Left hindlimb (tissue), 1 donor: ENCODE results near the gene DTX2.
"Not testable (repeated sequence)": the region's sequence is repeated elsewhere in the genome, so short reads cannot be mapped to it uniquely, and the experiment has no call there.

Experiments
- DNase-seq: peaks from one replicate; pipeline ENCODE4 v3.0.0-alpha.2; 2018

DTX2 gene

DNA sequence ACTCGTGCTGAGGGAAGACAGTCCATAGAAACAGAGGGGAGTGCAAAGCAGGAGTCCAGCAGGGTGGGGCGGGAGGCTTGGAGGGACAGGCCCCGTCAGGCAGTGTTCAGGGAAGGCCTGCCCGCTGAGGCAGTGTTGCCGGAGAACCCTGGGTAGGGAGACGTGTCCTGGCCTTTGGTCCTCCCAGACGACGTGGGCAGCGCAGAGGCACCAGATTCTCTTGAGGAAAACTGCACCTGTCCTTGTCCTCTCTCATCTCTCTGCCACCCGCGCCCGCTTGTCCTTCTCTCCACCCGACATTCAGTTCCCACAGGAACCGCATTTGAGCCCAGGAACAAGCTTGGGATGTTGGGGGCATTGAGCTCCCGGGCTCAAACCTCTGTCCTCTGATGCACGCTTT, 34.2 kb downstream of the DTX2 start:
- DNase-seq, result not testable (repeated sequence)

DNA sequence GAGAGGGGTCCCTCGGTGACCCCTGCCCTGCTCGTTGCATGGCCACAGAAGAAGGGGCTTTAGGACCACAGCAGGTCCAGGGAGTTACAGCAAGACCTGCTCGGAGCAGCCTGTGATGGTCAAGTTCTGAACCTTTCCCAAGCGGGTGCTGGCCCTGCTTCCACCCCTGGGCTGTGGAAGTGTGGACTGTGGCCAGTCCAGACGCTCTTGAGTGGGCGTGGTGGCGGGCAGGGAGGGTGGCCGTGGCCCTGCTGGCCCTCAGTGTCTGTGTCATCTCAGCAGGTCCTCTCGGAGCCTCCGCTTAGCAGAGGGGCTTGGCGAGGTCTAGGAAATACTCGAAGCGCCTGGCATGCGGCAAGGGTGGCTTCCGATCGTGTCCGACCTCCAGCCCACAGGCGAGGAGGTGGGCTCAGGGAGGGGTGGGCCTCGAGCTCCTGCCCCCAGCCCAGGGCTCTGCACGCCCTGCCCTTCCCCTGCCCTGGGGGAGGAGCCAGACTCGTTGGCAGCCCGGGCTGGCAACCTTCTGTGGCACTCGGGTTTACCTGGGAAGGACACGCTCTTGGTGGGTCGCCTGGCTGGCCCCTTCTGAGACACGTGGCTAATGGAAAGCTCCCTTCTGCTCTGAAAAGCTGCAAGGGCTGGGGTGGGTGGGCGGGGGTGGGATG, 36.5 kb downstream of the DTX2 start:
- not testable (repeated sequence) for DNase-seq

DNA sequence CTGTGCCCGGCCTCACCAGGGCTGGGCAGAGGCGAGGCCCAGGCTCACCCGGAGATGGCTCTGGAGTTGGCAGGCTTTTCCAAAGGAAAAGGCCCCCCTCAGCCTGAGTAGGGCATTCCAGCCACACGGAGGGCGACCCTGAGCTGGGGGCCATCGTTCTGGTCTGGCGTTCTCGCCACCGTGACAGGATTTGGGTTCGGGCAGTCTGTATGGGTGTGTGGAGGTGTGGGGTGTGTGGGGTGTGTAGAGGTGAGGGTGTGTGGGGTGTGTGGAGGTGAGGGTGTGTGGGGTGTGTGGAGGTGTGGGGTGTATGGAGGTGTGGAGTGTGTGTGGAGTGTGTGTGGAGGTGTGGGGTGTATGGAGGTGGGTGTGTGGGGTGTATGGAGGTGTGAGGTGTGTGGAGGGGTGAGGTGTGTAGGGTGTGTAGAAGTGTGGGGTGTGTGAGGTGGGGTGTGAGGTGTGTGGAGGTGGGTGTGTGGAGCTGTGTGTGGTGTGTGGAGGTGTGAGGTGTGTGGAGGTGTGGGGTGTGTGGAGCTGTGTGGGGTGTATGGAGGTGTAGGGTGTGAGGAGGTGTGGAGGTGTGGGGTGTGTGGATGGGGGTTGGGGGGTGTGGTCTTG, 37.2 kb downstream of the DTX2 start:
- not testable (repeated sequence) for DNase-seq

GRCh38 chr7:76499201-76499923, 37.9 kb downstream of the DTX2 start:
- DNase-seq, result not testable (repeated sequence)

DNA sequence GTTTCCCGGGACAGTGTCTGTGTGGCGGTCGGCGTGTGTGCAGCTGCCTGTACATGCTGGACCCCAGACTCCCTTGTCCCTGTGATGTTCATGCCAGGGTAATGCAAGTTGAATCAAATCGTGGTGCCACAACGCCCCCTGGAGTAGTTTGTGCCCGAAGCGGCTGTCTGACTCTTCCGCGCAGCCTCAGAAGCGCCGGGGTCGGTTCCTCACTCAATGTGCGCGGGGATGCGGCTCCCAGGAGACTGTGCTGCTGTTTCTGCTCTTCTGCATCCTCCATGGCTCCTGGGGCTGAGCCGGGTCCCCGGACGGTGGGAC, 38.4 kb downstream of the DTX2 start:
- not testable (repeated sequence) for DNase-seq

GRCh38 chr7:76502224-76502623, 40.7 kb downstream of the DTX2 start:
- peak; percentile 17 for DNase-seq

DNA sequence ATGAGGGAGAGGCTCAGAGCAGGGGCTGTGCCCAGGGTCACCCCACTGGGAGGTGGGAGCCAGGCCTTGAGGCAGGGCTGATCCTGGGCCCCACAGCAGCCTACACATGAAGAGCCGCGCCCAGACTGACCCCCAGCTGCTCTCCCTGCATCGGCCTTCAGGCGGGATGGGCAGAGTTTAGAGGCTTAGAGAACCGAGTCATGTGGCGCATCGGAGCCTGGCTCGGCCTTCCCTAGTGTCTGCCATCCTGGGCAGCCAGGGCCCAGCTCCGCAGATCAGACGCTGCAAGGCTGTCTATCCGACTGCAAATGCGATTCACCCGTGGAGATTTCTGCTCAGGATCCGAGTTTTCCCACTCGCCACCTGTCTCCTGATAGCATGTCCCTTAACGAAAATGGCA, 41.3 kb downstream of the DTX2 start:
- not testable (repeated sequence) for DNase-seq

DNA sequence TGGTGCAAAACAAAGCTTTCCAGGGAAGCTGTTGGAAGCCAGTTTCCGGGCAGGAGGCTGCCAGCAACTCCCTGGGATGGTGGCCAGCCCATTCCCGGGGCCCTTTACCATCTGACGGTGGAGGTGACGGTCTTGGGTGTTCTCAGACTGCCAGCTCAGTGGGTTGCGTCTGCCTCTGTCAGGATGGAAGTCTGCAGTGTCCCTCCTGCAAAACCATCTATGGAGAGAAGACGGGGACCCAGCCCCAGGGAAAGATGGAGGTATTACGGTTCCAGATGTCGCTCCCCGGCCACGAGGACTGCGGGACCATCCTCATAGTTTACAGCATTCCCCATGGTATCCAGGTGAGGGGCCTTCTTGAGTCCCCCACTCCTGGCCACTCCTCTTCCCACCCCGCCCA, 41.7 kb downstream of the DTX2 start:
- not testable (repeated sequence) for DNase-seq

DNA sequence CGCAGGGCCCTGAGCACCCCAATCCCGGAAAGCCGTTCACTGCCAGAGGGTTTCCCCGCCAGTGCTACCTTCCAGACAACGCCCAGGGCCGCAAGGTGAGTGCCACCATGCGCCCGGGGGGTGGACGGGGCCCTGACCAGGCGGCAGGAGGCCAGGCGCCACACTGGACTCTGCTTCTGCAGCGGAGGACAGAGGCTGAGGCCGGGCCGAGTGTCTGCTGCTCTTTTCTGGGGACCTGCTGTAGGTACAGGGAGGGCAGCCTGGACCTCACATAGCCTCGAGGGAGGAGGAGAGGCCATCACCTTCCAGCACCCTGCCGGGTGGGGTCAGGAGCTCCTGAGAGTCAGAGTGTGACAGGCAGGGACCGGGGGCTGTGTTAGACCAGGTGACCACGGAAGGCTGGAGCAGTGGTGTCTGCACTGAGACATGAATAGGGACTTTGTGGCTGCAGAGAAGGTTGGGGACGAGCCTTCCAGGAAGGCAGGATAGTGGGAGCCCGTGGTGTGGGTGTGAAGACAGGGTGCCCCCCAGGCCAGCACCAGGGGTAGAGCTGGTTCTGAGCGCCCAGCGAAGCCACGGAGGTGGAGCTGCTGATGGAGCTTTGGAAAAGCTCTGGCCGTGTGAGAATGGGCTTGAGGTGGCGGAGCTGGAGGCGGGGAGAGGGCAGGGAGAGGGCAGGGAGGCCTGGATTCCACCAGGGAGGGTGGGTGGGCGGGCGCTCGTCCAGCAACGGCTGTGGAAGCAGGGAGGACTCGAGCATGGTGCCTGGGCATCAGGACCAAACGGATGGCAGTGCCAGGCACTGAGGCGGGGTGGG, 43.0 kb downstream of the DTX2 start:
- peak; percentile 27 for DNase-seq

DNA sequence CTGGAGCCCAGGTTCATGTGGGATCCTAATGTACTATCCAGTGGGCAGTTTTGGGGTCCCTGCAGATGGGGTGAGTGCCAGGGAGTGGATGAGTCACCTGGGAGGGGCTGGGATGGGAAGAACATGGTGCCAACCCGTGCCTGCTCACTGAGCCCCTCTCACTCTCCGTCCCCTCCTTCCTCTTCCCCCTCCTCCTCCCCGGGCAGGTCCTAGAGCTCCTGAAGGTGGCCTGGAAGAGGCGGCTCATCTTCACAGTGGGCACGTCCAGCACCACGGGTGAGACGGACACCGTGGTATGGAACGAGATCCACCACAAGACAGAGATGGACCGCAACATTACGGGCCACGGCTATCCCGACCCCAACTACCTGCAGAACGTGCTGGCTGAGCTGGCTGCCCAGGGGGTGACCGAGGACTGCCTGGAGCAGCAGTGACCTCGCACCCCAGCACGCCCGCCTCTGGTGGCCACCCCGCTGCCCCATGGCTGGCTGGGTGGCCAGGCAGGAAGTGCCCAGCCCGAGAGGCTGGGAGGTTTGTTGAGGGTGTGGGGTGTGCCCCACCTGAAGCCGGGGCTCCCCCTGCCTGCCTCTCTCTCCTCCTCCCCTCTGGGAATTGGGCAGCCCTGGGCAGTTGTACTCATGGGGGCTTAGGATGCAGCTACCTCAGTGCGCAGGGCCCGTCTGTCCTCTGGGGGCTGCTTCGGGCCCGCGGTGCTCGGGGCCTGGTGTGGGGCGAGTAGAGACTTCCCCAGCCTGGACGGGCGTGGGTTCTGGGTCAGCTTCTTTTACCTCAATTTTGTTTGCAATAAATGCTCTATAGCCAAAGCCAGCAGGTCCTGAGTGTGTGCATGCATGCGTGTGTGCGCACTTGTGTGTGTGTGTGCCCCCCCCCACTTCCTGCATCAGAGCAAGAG, 43.9 kb downstream of the DTX2 start:
- DNase-seq, result peak; percentile 25

DNA sequence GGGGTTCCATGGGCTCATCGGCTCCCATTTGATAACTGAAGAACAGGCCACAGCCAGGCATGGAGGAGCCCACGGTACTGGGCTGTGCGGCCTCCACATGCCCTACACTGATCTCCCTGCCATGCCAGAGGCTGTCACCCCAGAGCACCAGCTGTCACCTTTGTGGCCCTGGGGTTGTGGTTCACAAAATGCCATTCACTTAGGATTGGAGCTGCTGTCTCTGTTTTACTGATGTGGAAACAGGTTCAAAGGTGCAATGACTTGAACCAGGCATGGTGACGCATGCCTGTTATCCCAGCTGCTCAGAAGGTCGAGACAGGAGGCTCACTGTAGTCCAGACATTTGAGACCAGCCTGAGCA, 44.6 kb downstream of the DTX2 start:
- no peak for DNase-seq

GRCh38 chr7:76506643-76507042, 45.1 kb downstream of the DTX2 start:
- DNase-seq, result not testable (repeated sequence)

- DNase-seq, result no peak
Observed at GRCh38 chr7:76507723-76508406, 46.4 kb downstream of the DTX2 start.

GRCh38 chr7:76509931-76510877, 48.7 kb downstream of the DTX2 start, which contains the start of gene UPK3B:
Gene UPK3B (plus strand): TSS chr7:76510552. CDS start chr7:76510653, 101 bp downstream.
- DNase-seq, result peak; percentile 37

GRCh38 chr7:76511200-76511910, 49.8 kb downstream of the DTX2 start:
- DNase-seq, result not testable (repeated sequence)

GRCh38 chr7:76511911-76512885, 50.7 kb downstream of the DTX2 start:
- DNase-seq, result not testable (repeated sequence)

GRCh38 chr7:76512941-76513816, 51.7 kb downstream of the DTX2 start:
- peak; percentile 31 for DNase-seq
